GM12878 (cell line): ENCODE results near the gene FCER2. TPM values are rescaled to one million over a fixed set of nuclear protein-coding genes. Genes with fewer than 3 reads are reported as not detected.
"Not testable (repeated sequence)": the region's sequence is repeated elsewhere in the genome, so short reads cannot be mapped to it uniquely, and the experiment has no call there.

Experiments used
- ATAC-seq: fragments of 200-7000 bp; cut with Tn5 transposase; 3 replicates; pipeline ENCODE4 v1.9.1; 2020; ENCODE audit warnings: mild to moderate bottlenecking, moderate library complexity
- BruUV-seq: library from RNA; stranded (reverse); fragments of 400-500 nt; replicated peaks from 2 replicates; lab custom pipeline; 2021; lab: Mats Ljungman, UMichigan
- CTCF ChIA-PET: fragments of 300-600 bp; sonication (Branson Sonifier 250); formaldehyde crosslinking; extraction: SDS; loops from one replicate; lab custom pipeline; 2021; ENCODE audit warnings: inconsistent platforms; lab: Yijun Ruan, JAX
- POLR2A ChIA-PET: fragments of 350-600 bp; formaldehyde crosslinking; extraction: SDS; loops from one replicate; lab custom pipeline; 2021; ENCODE audit warnings: inconsistent platforms; lab: Charles Lee
- RAD21 ChIA-PET: fragments of 300-600 bp; sonication (Branson Sonifier 250); formaldehyde crosslinking; loops from one replicate; lab custom pipeline; 2023; ENCODE audit warnings: antibody characterized with exemption; ENCODE audit not compliant: unreplicated experiment; lab: Charles Lee
- SMC1A ChIA-PET: fragments of 300-600 bp; sonication (Branson Sonifier 250); formaldehyde crosslinking; loops from one replicate; lab custom pipeline; 2023; ENCODE audit not compliant: unreplicated experiment, uncharacterized antibody; lab: Charles Lee
- DNase-seq: peaks from one replicate; pipeline ENCODE4 v3.0.0-alpha.2; 2011; ENCODE audit warnings: low read depth, low spot score
- FAIRE-seq: peaks from 3 replicates; lab custom pipeline; 2011; peaks lifted over from hg19 to GRCh38; lab: Jason Lieb, UNC
- H2AFZ ChIP-seq: 2 replicates; pipeline ENCODE4 v1.6.0; 2011; ENCODE audit warnings: low read depth, low read length, control low read depth; ENCODE audit not compliant: control insufficient read depth
- H3K27ac ChIP-seq: 2 replicates; pipeline ENCODE4 v1.5.1; 2011; ENCODE audit warnings: control low read depth; ENCODE audit not compliant: control insufficient read depth, insufficient read depth
- H3K27me3 ChIP-seq, 2 experiments: replicated peaks in 1 of 2; 2 replicates each; pipeline versions ENCODE4 v1.6.0 to v1.6.1; 2011; ENCODE audit warnings: low read length in 1 of 2; ENCODE audit not compliant: control insufficient read depth in 2 of 2, insufficient read depth in 2 of 2
- H3K36me3 ChIP-seq, 2 experiments: 2 replicates each; pipeline ENCODE4 v1.5.1; 2011; ENCODE audit warnings: low read length in 1 of 2; ENCODE audit not compliant: control insufficient read depth in 2 of 2, insufficient read depth in 2 of 2
- H3K4me1 ChIP-seq: 2 replicates; pipeline ENCODE4 v1.6.1; 2011; ENCODE audit warnings: mild to moderate bottlenecking, low read length, moderate library complexity, mixed read lengths; ENCODE audit not compliant: control insufficient read depth, insufficient read depth
- H3K4me2 ChIP-seq: 2 replicates; pipeline ENCODE4 v1.6.0; 2011; ENCODE audit warnings: control low read depth; ENCODE audit not compliant: control insufficient read depth, insufficient read depth
- H3K4me3 ChIP-seq: fragments of 200-600 bp; sonication (generic); 2 replicates; pipeline ENCODE4 v1.5.1; 2016
- H3K79me2 ChIP-seq: 2 replicates; pipeline ENCODE4 v1.6.0; 2011; ENCODE audit warnings: low read length; ENCODE audit not compliant: control insufficient read depth, insufficient read depth
- H3K9ac ChIP-seq: 2 replicates; pipeline ENCODE4 v1.8.0; 2011; ENCODE audit warnings: low read length, control low read depth, mixed read lengths; ENCODE audit not compliant: control insufficient read depth, insufficient read depth
- H3K9me3 ChIP-seq: replicated peaks from 3 replicates; pipeline ENCODE4 v1.5.1; 2011; ENCODE audit warnings: mild to moderate bottlenecking, low read length; ENCODE audit not compliant: control insufficient read depth, insufficient read depth
- H4K20me1 ChIP-seq: 2 replicates; pipeline ENCODE4 v1.6.0; 2011; ENCODE audit not compliant: control insufficient read depth, insufficient read depth
- EED ChIP-seq: sonication (generic); IDR thresholded peaks from 2 replicates; pipeline ENCODE4 v1.6.1; 2016; ENCODE audit warnings: antibody characterized with exemption, low read depth
- HDAC6 ChIP-seq: fragments of 200-600 bp; sonication (generic); IDR thresholded peaks from one replicate; pipeline ENCODE4 v1.8.0; 2017; ENCODE audit warnings: antibody characterized with exemption; ENCODE audit not compliant: unreplicated experiment
- NFXL1 ChIP-seq: fragments of 450-650 bp; IDR thresholded peaks from 2 replicates; pipeline ENCODE4 v1.6.1; 2017; ENCODE audit warnings: antibody characterized with exemption, mild to moderate bottlenecking, borderline replicate concordance
- POLR2AphosphoS5 ChIP-seq: IDR thresholded peaks from 2 replicates; pipeline ENCODE4 v1.6.1; 2011; ENCODE audit warnings: mild to moderate bottlenecking, low read length, inconsistent platforms
- ZNF217 ChIP-seq: fragments of 450-650 bp; IDR thresholded peaks from 2 replicates; pipeline ENCODE4 v1.6.1; 2017; ENCODE audit warnings: antibody characterized with exemption, mild to moderate bottlenecking
- WGBS: methylation state at CpG from one replicate; pipeline ENCODE4 v1.1.6; 2016; ENCODE audit warnings: low lambda C conversion rate; ENCODE audit not compliant: insufficient replicate concordance, insufficient coverage; ENCODE audit errors: missing lambda C conversion rate; 5-methylcytosine and 5-hydroxymethylcytosine counted together
- in situ Hi-C: fragments of 300-500 bp; cut with MboI; formaldehyde crosslinking; loops from 9 replicates; pipeline ENCODE4 v1.14.3; 2018; ENCODE audit warnings: mixed read lengths
- intact Hi-C: fragments of 100-400 bp; cut with micrococcal nuclease; formaldehyde crosslinking; loops from one replicate; pipeline ENCODE4 v1.14.2; 2022; ENCODE audit not compliant: unreplicated experiment
- polyA plus RNA-seq, 11 experiments: library from polyadenylated mRNA; depleted of rRNA in 4 of 11; unstranded in 6 of 11; stranded (reverse) in 5 of 11; fragments of >200 nt; fragmentation: Nextera tagmentation in 4 of 11; fragmentation: Illumina TruSeq in 1 of 11; extraction: Ambion mirVana in 4 of 11; extraction: Trizol in 1 of 11; gene quantifications; 1 replicate in 1 of 11; 2 replicates in 10 of 11; pipeline versions ENCODE4 v1.2.1 to v1.2.3, GENCODE V29; 2011 to 2016; ENCODE audit warnings: inconsistent platforms in 2 of 11, missing spikeins in 2 of 11, low read depth in 1 of 11
- total RNA-seq, 4 experiments: library from RNA; depleted of rRNA in 3 of 4; stranded (reverse); fragments of >200 nt in 3 of 4; fragmentation: Illumina TruSeq in 1 of 4; extraction: Trizol in 1 of 4; gene quantifications; 2 replicates each; pipeline versions ENCODE4 v1.2.1 to v1.2.3, GENCODE V29; 2013 to 2021
- TF ChIP-seq, protein P1 (sequence below): IDR thresholded peaks from 2 replicates; pipeline ENCODE4 v1.6.1; 2012; ENCODE audit warnings: low read depth, low read length, improper control_type of control experiment

The FCER2 gene
- total and polyA plus RNA-seq, 10 of the 15 experiments (the other 5 are each of a cell fraction or from before 2014, with no cell fraction given), result 44.0 to 424 (median 241) TPM

DNA sequence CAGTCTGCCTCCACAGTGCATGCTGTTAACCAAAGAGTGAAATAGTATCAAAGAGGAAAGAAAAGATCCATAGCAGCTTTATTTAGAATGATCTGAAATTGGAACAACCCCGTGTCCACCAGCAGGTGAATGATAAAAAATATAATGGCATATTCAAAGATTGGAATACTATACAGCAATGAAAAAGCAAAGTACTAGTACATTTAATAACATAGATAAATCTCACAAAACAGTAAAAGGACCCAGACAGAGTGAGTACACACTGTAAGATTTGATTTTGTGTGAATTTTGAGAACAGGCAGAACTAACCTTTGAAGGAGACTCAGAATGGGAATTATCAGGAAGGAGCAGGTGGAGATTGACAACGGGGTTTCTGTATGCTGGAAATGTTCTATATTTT, 46.2 kb upstream of the FCER2 start:
- peaks cover 25% of the 10 kb centered on the region for H3K4me1 ChIP-seq
- ChIA-PET CTCF (interaction anchor here (1.7 kb wide), 1 partner anchor 68 kb away, joined by 7 read pairs; the partner anchor contains the start of gene TRAPPC5), RAD21 (no interaction called here)

GRCh38 chr19:7746903-7747884, 45.3 kb upstream of the FCER2 start, which contains the start of gene CD209:
Gene CD209, minus strand, starts transcription at chr19:7747534. Its CDS starts 23 bp downstream, at chr19:7747511.
- CTCF ChIA-PET, result interaction anchor here (0.7 to 1.7 kb wide), 2 partner anchors 67 to 803 kb away, joined by 3 to 7 read pairs; partner anchors contain the start of gene TRAPPC5
- Histone ChIP-seq H3K27me3 (no peaks in the 10 kb centered on the region), H3K4me1 (peaks cover 33% of the 10 kb centered on the region), H3K79me2 (no peaks in the 10 kb centered on the region), H3K4me3 (no peak within 1 kb of the TSS), H3K4me2 (no peak within 1 kb of the TSS), H3K9ac (no peak within 1 kb of the TSS), H3K36me3 (no peaks in the 10 kb centered on the region), H3K9me3 (peaks cover 6% of the 10 kb centered on the region; the same call in 2 of the 3 replicates), H4K20me1 (no peaks in the 10 kb centered on the region), H2AFZ (no peak within 1 kb of the TSS), H3K27ac (no peak within 1 kb of the TSS)
- DNase-seq (no peak), ATAC-seq (no peak), FAIRE-seq (no peak)
- BruUV-seq, result no TSS peak
- POLR2A ChIA-PET, result no interaction called here
- RAD21 ChIA-PET, result no interaction called here
- TF ChIP-seq EED (peak; percentile 13; the same call in 1 of the 2 replicates), POLR2AphosphoS5 (no peak)
- in situ Hi-C loops, result no loop called here
- intact Hi-C loops, result no loop called here
- 58% methylated on average over 7 of the region's 7 CpGs for WGBS
- SMC1A ChIA-PET, result interaction anchor here (1.0 to 1.4 kb wide), 3 partner anchors 17 to 53 kb away, joined by 3 to 5 read pairs (median 3); no protein-coding TSS in a partner anchor

More for the DNA sequence above, 46.2 kb upstream of the FCER2 start:
- TF ChIP-seq, protein P1, sequence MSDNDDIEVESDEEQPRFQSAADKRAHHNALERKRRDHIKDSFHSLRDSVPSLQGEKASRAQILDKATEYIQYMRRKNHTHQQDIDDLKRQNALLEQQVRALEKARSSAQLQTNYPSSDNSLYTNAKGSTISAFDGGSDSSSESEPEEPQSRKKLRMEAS, result no peak
- TF ChIP-seq NFXL1, result no peak
- TF ChIP-seq ZNF217, result 0 out of 2 replicates have a peak, but pooled peaks have one; percentile 32
- no peak for TF ChIP-seq HDAC6
- TF ChIP-seq, all 136 proteins: peak for 1
- WGBS, result 2% methylated on average over 2 of the region's 2 CpGs
- no peak for FAIRE-seq
- Histone ChIP-seq H3K9ac (no peak overlapping the region), H2AFZ (no peak overlapping the region), H4K20me1 (no peaks in the 10 kb centered on the region), H3K79me2 (no peaks in the 10 kb centered on the region), H3K4me3 (no peak overlapping the region), H3K4me2 (no peak overlapping the region), H3K36me3 (no peaks in the 10 kb centered on the region), H3K27me3 (no peaks in the 10 kb centered on the region), H3K9me3 (peaks cover 6% of the 10 kb centered on the region; the same call in 2 of the 3 replicates), H3K27ac (no peak overlapping the region)
- SMC1A ChIA-PET, result interaction anchor here (1.0 to 1.4 kb wide), 3 partner anchors 16 to 52 kb away, joined by 3 to 5 read pairs (median 3); no protein-coding TSS in a partner anchor
- no peak for ATAC-seq
- no peak for DNase-seq
- no TSS peak for BruUV-seq
- POLR2A ChIA-PET, result no interaction called here
- intact Hi-C loops (no loop called here), in situ Hi-C loops (no loop called here)

DNA sequence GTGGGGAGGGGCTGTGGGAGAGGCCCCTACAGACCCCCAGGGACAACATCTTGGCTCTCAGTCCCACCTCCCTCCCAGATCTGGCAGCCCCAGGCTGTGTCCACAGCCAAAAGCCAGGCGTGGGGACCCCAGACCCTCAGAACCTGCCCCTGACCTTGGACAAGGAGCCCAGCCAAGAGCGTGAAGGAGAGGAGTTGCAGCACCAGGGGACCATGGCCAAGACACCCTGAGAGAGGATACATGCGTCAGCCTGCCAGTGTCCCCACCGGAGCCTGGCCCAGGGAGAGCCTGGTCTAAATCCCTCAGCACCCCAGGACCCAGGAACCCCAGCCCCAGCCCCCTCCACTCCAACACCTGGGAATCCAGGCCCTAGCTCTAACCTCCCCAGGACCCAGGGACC, 44.4 kb upstream of the FCER2 start:
- H3K27me3 ChIP-seq, intact Hi-C loops, in situ Hi-C loops, SMC1A ChIA-PET, POLR2A ChIA-PET, H3K4me2 ChIP-seq, H3K79me2 ChIP-seq, ATAC-seq, H3K4me3 ChIP-seq, BruUV-seq, H3K9me3 ChIP-seq, H2AFZ ChIP-seq, H3K36me3 ChIP-seq, H3K9ac ChIP-seq, H3K27ac ChIP-seq, H4K20me1 ChIP-seq, CTCF ChIA-PET, DNase-seq, FAIRE-seq: not testable (repeated sequence)
- 74% methylated on average over 4 of the region's 4 CpGs for WGBS
- H3K4me1 ChIP-seq, result peaks cover 31% of the 10 kb centered on the region
- RAD21 ChIA-PET, result interaction anchor here (1.2 kb wide), 1 partner anchor 66 kb away, joined by 3 read pairs; the partner anchor contains the start of gene TRAPPC5
